IPS-20b (cell line): ENCODE data around the gene RRAGC.
"Not testable (repeated sequence)": the region's sequence is repeated elsewhere in the genome, so short reads cannot be mapped to it uniquely, and the experiment has no call there.

Source experiments
- H3K27ac ChIP-seq: one replicate; pipeline ENCODE4 v1.5.1; 2013; ENCODE audit warnings: low read length
- H3K27me3 ChIP-seq: 2 replicates; pipeline ENCODE4 v1.6.1; 2013; ENCODE audit warnings: mild to moderate bottlenecking, low read length, inconsistent platforms; ENCODE audit not compliant: insufficient read depth
- H3K36me3 ChIP-seq: 2 replicates; pipeline ENCODE4 v1.6.1; 2013; ENCODE audit warnings: low read depth, mild to moderate bottlenecking, inconsistent platforms, low read length, moderate library complexity; ENCODE audit not compliant: insufficient read depth
- H3K4me1 ChIP-seq: 2 replicates; pipeline ENCODE4 v1.6.1; 2013; ENCODE audit warnings: mild to moderate bottlenecking, control low read depth, inconsistent platforms, low read length, moderate library complexity; ENCODE audit not compliant: insufficient read depth
- H3K4me3 ChIP-seq: 2 replicates; pipeline ENCODE4 v1.5.1; 2013; ENCODE audit warnings: mild to moderate bottlenecking, low read length, inconsistent platforms
- H3K9ac ChIP-seq: 2 replicates; pipeline ENCODE4 v1.6.1; 2013; ENCODE audit warnings: low read depth, mild to moderate bottlenecking, inconsistent platforms, low read length, moderate library complexity
- H3K9me3 ChIP-seq: 2 replicates; pipeline ENCODE4 v1.6.1; 2013; ENCODE audit warnings: mild to moderate bottlenecking, low read depth, low read length, inconsistent platforms; ENCODE audit not compliant: insufficient read depth

Gene RRAGC

DNA sequence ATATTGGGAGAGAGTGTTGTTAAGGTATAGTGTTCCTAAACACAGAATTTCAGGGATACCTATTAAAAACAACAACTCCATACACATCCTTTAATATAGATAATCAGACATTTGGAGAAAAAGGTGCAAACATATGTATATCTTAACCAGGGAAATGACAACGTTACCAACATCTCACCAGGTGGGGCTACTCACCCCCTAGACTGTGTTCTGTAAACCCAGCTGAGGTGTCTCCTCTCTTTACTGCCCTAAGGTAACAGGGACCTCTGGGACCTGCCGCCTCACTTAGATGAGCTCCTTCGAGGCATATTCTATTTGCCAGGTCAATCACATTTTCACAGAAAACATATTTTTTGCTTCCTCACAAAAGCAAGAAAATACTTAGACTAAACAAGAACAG is 13.4 kb downstream of the RRAGC start:
- H3K4me1 ChIP-seq: no peaks in the 10 kb centered on the region; the same call in 1 of the 2 replicates
- H3K36me3 ChIP-seq: peaks cover 57% of the 10 kb centered on the region
- no peak overlapping the region for H3K4me3 ChIP-seq
- no peak overlapping the region for H3K27ac ChIP-seq
- no peaks in the 10 kb centered on the region for H3K9me3 ChIP-seq
- H3K9ac ChIP-seq: no peak overlapping the region
- no peaks in the 10 kb centered on the region for H3K27me3 ChIP-seq

- H3K36me3 ChIP-seq: peaks cover 55% of the 10 kb centered on the region
- H3K9ac ChIP-seq, H3K27ac ChIP-seq, H3K9me3 ChIP-seq, H3K4me3 ChIP-seq, H3K27me3 ChIP-seq, H3K4me1 ChIP-seq: not testable (repeated sequence)
These were observed 14.5 kb downstream of the RRAGC start for GRCh38 chr1:38845088-38845487.

DNA sequence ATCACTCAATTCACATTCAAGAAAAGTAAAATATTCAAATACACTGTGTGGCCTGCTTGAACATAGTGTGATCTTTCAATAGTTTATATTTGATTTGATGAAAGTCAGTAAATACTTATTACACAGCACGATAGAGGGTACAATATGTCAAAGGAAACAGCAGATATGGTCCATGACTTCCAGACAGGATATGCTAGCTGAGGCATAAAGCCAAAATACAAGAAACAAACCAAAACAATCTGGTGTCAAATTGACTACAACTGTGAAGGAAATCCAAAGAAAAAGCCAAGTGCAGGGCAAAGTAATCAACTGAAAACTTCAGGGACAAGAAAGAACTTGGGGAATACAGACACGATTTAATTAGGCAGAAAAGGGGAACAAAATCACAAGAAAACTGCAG is 19.3 kb downstream of the RRAGC start:
- Histone ChIP-seq H3K9me3 (no peaks in the 10 kb centered on the region), H3K36me3 (peaks cover 44% of the 10 kb centered on the region), H3K27ac (no peak overlapping the region), H3K4me3 (no peak overlapping the region), H3K9ac (no peak overlapping the region), H3K27me3 (no peaks in the 10 kb centered on the region), H3K4me1 (peaks cover 4% of the 10 kb centered on the region)

DNA sequence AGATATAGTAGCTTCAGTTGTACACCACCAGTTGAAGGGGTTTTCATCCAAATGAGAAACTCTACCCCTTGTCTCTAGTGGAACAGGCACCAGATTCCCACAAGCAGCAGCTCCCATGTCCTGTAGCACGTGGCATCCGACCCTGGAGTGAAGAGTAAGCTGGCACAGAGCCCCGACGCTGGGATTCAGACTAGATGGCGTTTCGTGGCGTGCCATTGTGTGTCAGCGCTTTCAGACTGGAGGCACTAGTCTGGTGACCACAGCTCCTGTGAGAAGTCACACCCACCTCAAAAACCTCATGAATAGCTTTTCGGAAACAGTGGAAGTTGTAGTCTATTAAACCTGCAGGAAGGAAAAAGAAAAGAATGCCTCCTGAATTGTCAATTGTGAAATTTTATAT is 20.2 kb downstream of the RRAGC start:
- Histone ChIP-seq H3K27me3 (no peaks in the 10 kb centered on the region), H3K27ac (no peak overlapping the region), H3K4me1 (peaks cover 4% of the 10 kb centered on the region), H3K9ac (no peak overlapping the region), H3K9me3 (no peaks in the 10 kb centered on the region), H3K4me3 (no peak overlapping the region), H3K36me3 (peaks cover 37% of the 10 kb centered on the region)

DNA sequence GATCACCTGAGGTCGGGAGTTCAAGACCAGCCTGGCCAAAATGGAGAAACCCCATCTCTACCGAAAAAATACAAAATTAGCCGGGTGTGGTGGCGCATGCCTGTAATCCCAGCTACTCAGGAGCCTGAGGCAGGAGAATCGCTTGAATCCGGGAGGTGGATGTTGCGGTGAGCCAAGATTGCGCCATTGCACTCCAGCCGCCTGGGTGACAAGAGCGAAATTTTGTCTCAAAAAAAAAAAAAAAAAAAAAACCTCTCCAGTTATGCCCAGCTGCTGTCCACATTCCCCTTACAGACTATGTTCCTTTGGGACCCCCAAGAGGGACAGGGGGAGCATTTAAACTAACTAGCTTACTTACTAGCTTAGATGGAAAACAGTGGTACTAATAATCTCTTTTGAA is 23.3 kb downstream of the RRAGC start:
- not testable (repeated sequence) for H3K27ac ChIP-seq, H3K4me1 ChIP-seq, H3K9me3 ChIP-seq, H3K4me3 ChIP-seq, H3K27me3 ChIP-seq, H3K9ac ChIP-seq
- peaks cover 23% of the 10 kb centered on the region for H3K36me3 ChIP-seq

DNA sequence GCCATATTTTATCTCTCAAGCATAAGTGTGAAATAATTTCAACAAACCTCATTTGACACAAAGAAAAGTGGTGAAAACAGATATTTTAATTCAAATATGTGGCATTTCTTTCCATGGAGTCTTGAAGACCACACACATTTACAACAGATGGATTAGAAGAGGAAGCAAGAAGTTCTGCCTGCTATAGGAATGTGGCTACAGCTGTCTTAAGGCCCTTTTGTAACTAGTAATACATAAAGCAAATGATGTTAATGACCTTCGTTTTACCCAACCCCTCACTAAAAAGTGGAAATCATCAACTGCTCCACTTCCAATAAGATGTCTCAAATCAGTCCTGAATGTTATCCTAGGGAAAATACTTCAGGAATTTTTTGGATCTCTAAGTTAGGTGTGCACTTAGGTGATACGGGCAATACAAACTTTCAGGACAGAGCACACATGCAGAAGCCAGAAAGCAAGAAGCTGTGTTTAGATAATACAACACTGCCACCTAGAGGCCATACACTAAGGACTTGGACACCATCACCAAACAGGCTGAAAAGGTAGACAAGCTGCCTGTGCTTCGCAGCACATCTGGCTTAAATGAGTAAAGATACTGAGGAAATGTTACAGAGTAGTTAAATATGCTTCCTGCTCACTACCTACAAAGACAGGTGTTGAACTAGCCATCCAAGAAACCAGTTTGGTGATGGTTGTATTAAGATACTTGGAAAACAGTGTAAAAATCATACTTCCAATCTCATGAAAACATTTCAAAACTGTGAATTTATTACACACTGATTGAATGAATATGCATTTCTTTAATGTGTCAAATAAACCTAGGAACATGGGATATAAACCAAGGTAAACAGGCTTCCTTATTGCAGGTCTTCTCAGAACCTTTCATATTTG is 24.4 kb downstream of the RRAGC start:
- Histone ChIP-seq H3K27ac (no peak overlapping the region), H3K9ac (no peak overlapping the region), H3K9me3 (no peaks in the 10 kb centered on the region), H3K4me1 (peaks cover 4% of the 10 kb centered on the region; the same call in 1 of the 2 replicates), H3K36me3 (peaks cover 17% of the 10 kb centered on the region), H3K27me3 (no peaks in the 10 kb centered on the region), H3K4me3 (no peak overlapping the region)

DNA sequence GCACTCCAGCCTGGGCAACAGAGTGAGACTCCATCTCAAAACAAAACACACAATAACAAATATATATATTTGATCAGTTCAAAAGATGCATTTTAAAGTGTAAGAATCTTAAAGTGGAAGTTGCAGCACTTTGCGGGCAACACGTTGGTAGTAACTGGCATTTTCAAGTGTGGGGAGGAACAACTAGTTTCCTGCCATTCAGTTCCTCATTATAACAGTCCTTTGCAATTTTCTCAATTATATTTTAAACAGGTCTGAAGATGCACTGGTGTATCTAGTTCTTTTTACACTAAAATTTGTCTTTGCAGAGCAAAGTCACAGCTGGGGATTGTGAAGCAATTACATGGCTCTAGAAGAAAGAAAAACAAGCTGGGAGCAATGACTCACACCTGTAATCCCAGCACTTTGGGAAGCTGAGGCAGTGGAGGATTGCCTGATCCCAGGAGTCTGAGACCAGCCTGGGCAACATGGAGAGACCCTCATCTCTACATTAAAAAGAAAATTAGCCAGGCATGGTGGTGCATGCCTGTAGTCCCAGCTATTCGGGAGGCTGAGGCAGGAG is 25.3 kb downstream of the RRAGC start:
- Histone ChIP-seq H3K9ac (no peak overlapping the region), H3K27ac (no peak overlapping the region), H3K4me1 (peaks cover 4% of the 10 kb centered on the region; the same call in 1 of the 2 replicates), H3K36me3 (peaks cover 12% of the 10 kb centered on the region), H3K9me3 (no peaks in the 10 kb centered on the region), H3K27me3 (no peaks in the 10 kb centered on the region), H3K4me3 (no peak overlapping the region)

DNA sequence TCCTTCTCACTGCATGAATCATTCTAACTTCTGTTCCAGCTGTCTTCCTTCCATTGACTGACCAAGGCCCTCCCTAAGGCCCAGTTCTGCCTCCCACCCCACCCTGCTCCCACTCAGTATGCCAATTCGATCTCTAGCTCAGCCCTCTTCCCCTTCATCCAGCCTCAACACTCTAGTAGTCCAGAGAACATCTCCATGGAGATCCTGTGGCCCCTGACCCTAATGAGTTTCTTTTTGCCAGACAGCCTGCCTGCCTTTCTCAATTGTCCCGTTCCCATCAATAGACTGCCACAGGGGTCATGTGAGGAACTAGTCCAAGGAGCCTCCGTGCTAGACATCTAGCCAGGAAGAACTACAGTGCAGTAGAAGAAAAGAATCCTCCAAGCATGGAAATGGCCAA is 26.4 kb downstream of the RRAGC start:
- no peaks in the 10 kb centered on the region for H3K9me3 ChIP-seq
- H3K4me1 ChIP-seq: peaks cover 4% of the 10 kb centered on the region; the same call in 1 of the 2 replicates
- H3K36me3 ChIP-seq: peaks cover under 1% of the 10 kb centered on the region; the same call in 1 of the 2 replicates
- H3K4me3 ChIP-seq: no peak overlapping the region
- H3K27ac ChIP-seq: no peak overlapping the region
- no peak overlapping the region for H3K9ac ChIP-seq
- H3K27me3 ChIP-seq: no peaks in the 10 kb centered on the region

DNA sequence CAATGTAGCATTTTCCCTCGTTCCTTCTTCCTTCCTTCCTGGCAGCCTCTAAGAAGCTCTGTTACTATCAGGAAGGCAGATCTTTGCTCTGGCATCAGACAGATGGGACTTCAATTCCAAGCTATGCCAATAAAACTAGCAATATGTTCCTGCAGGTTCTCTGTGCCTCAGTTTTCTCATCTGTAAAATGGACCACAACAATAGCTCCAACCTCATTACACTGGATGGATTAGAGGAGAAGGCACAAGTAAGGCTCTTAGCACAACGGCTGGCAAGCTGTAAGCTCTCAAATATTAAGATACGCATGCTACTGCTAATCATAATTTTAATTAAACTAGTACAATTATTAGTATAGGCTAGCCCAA is 27.2 kb downstream of the RRAGC start:
- Histone ChIP-seq H3K36me3 (no peaks in the 10 kb centered on the region), H3K9me3 (no peaks in the 10 kb centered on the region), H3K4me1 (peaks cover 4% of the 10 kb centered on the region; the same call in 1 of the 2 replicates), H3K27me3 (no peaks in the 10 kb centered on the region), H3K9ac (no peak overlapping the region), H3K4me3 (no peak overlapping the region), H3K27ac (no peak overlapping the region)

GRCh38 chr1:38831731-38832369 is 27.7 kb downstream of the RRAGC start:
- H3K27me3 ChIP-seq: no peaks in the 10 kb centered on the region
- H3K4me1 ChIP-seq: peaks cover 4% of the 10 kb centered on the region; the same call in 1 of the 2 replicates
- H3K36me3 ChIP-seq: no peaks in the 10 kb centered on the region
- no peak overlapping the region for H3K9ac ChIP-seq
- H3K27ac ChIP-seq: no peak overlapping the region
- no peaks in the 10 kb centered on the region for H3K9me3 ChIP-seq
- no peak overlapping the region for H3K4me3 ChIP-seq

DNA sequence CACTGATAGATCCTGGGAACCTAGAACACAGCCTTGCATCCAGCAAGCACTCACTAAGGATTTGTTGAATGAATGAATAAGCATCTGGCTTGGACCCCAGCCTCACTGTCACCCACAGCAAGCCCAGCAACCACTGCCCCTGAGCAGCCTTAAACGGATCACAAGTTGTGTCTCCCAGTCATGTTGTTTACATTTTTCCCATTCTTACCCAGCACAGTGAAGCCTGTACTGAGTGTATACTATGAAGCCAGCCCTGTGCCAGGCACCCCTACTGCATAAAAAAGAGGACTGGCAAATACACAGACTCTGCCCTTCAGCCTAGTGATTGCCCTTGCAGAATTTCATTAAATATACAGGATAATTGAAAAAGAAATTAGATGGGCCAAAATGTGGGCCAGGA is 30.2 kb downstream of the RRAGC start:
- no peaks in the 10 kb centered on the region for H3K36me3 ChIP-seq
- H3K27ac ChIP-seq: no peak overlapping the region
- H3K9me3 ChIP-seq: no peaks in the 10 kb centered on the region
- H3K27me3 ChIP-seq: no peaks in the 10 kb centered on the region
- no peak overlapping the region for H3K4me3 ChIP-seq
- no peaks in the 10 kb centered on the region for H3K4me1 ChIP-seq
- H3K9ac ChIP-seq: no peak overlapping the region

- Histone ChIP-seq H3K27me3 (no peaks in the 10 kb centered on the region), H3K4me3 (no peak overlapping the region)
These were observed 32.3 kb downstream of the RRAGC start for GRCh38 chr1:38827318-38827717.

More at GRCh38 chr1:38827318-38827717, 32.3 kb downstream of the RRAGC start:
- no peaks in the 10 kb centered on the region for H3K9me3 ChIP-seq
- H3K36me3 ChIP-seq: no peaks in the 10 kb centered on the region
- H3K4me1 ChIP-seq: no peaks in the 10 kb centered on the region
- H3K9ac ChIP-seq: no peak overlapping the region
- no peak overlapping the region for H3K27ac ChIP-seq
